GM10266 (cell line): ENCODE data around the gene NFIB.

Experiments used
- DNase-seq: peaks from one replicate; pipeline ENCODE4 v3.0.0; 2012; ENCODE audit errors: extremely low spot score
- TF ChIP-seq, protein P1 (sequence below): IDR thresholded peaks from 2 replicates; pipeline ENCODE4 v1.5.1; 2012; ENCODE audit warnings: mild to moderate bottlenecking, low read depth; ENCODE audit not compliant: control insufficient read depth, insufficient read depth; ENCODE audit errors: missing control alignments

The NFIB gene

DNA sequence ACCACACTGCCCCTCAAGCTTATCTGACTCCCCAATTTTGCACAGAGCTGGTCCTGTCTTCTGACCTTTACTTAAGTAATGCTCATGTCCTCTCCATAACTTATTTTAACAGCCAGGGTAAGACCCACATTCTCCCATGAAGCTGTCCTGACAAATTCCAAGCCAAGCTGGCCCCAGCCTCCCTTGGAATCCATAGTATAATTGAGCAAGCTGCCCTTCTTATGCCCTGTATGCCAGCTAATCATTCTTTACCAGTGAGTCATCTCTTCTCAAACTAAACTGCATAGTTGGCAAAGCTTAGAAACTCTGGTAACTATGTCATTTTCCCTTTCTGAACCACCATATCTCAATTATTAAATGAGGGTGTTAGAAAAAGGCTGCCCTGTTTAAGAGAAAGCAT lies 92.4 kb downstream of the NFIB start:
- TF ChIP-seq, protein P1, sequence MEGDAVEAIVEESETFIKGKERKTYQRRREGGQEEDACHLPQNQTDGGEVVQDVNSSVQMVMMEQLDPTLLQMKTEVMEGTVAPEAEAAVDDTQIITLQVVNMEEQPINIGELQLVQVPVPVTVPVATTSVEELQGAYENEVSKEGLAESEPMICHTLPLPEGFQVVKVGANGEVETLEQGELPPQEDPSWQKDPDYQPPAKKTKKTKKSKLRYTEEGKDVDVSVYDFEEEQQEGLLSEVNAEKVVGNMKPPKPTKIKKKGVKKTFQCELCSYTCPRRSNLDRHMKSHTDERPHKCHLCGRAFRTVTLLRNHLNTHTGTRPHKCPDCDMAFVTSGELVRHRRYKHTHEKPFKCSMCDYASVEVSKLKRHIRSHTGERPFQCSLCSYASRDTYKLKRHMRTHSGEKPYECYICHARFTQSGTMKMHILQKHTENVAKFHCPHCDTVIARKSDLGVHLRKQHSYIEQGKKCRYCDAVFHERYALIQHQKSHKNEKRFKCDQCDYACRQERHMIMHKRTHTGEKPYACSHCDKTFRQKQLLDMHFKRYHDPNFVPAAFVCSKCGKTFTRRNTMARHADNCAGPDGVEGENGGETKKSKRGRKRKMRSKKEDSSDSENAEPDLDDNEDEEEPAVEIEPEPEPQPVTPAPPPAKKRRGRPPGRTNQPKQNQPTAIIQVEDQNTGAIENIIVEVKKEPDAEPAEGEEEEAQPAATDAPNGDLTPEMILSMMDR = no peak
- DNase-seq = no peak

DNA sequence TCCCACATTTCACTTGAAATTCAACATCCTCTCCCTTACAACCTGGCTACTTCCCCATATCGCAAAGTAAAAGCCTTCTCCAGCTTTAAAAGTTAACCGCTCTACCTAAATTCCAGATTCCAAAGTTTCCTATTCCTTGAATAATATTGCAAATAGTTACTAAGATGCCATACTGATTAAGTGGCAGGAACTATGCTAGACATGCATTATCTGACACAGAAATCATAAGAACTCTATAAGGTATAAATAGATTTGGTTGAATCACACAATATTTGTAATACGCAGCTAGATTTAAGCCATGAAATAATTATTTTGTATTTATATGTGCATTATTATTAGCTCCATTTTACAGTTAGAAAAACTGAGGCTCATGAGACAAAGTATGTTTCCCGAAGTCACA lies 92.8 kb downstream of the NFIB start:
- TF ChIP-seq, protein P1 = no peak
- no peak for DNase-seq

DNA sequence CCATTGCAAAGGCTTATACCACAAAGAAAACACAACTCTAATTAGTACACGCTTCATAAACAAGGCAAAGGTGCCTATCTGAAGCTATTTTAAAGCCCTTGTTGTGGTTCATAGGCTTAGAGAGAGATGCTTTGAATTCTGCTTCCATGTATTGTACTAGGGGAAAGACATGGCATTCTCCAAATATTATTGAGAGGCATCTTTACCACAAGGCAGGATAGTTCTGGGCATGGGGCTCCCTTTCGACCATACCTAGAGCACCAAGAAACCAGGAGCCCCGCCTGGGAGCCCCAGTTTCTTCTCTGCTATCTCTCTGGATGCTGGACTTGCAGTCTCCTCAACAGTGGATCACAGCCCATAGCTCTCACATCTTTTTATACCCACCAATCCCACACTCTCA lies 93.7 kb downstream of the NFIB start:
- TF ChIP-seq, protein P1 = no peak
- DNase-seq = no peak

DNA sequence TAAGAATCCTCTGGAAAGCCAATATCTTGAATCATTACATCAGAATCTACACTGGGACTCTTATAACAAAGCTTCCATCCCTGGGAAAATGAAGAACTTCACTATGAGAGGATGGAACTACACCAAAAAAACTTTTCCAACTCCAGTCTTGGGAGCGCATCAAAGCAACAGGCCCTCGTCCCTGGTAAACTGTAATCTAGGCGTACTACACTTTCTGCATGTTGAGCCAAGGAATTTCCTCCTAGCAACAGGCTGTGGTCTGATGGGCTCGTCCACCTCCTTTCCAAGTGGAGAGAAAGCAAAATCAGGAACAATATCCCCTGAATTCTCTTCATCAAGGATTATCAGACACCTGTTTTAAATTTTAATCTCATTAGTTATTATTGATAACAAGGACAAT lies 94.1 kb downstream of the NFIB start:
- no peak for DNase-seq
- TF ChIP-seq, protein P1 = no peak

DNA sequence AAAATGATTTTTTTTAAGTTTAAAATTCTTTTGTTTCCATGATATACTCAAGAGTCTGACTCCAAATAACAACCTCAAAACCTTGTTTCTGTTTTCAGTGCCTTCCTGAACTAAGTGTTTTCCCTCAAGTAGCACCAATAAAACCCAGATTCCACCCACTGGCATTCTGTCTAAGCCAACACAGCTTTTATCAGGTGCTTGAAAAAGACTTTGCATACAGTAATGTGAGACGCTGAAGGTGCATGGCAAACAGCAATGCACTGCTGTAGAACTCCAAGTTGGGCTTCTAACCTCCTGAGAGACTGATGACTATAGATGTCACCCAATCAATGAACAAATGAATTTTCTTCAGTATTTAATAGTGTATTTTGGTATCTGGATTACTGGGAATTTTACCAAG lies 95.7 kb downstream of the NFIB start:
- TF ChIP-seq, protein P1 = no peak
- no peak for DNase-seq

DNA sequence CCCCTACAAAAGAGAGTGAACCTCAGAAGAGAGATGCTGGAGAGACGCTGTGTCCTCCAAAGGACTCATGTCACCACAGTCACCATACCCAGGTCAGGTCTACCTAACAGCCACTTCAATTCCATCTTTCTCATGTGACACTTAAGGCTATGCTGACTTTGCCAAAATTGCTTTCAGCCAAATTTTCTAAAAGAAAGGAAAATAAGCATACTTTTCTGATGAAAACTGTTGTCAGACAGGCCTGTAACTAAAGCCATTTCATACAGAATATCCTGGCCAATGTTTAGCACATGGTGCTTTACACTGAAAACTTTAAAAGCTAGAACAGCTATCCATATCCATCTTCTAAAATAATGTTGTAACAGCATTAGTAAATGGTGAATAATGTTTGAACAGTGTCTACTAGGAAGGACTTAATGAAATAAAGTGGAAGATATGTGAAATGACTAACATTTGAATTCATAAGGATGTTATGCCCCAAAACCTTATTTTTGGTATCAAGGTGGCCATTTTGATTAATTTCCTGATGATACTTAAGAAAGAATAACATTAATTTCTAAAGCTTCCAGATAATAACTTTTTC lies 97.2 kb downstream of the NFIB start:
- TF ChIP-seq, protein P1 = no peak
- DNase-seq = no peak

DNA sequence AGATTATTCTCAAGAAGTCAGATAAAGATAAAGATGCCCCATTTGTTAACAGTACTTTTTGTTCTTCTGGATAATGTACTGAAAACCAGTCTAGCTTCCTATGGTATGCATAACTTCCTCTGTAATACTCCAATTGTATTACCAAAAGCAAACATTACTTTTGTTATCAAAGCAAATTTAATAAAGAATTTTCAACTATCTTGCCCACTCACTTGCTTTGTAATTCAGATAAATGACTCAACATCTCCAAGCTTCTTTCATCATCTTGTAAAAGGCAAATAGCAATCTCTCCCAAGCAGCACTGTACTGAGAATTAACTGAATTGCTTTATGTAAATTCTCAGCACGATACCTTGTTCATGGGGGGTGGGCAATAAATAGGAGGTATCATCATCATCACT lies 98.3 kb downstream of the NFIB start:
- TF ChIP-seq, protein P1 = no peak
- DNase-seq = no peak
